H1 (cell line): Measurements from ENCODE around the gene SCYL1. TPM values are rescaled to one million over a fixed set of nuclear protein-coding genes. Genes with fewer than 3 reads are reported as not detected.

Experiments used
- BCL11A ChIP-seq, 2 experiments: IDR thresholded peaks; one replicate each; pipeline ENCODE4 v1.6.1; 2011; ENCODE audit warnings: low read depth in 2 of 2, low read length in 2 of 2, mild to moderate bottlenecking in 2 of 2
- polyA plus RNA-seq, 7 experiments: library from polyadenylated mRNA; depleted of rRNA in 3 of 7; stranded (reverse) in 5 of 7; unstranded in 2 of 7; fragments of >200 nt in 5 of 7; fragments of 200-250 nt in 2 of 7; gene quantifications; 1 replicate in 5 of 7; 2 replicates in 1 of 7; 4 replicates in 1 of 7; pipeline versions ENCODE4 v1.2.1 to v1.2.3, GENCODE V29; 2011 to 2013; ENCODE audit warnings: missing spikeins in 2 of 7, mixed read lengths in 2 of 7
- total RNA-seq: library from RNA; stranded (reverse); fragmentation: NEBNext Ultra II Directional; extraction: Animal tissue kit (Norgen Biotek cat#: 25700); gene quantifications from 2 replicates; pipeline ENCODE4 v1.2.1, GENCODE V29; 2021

The SCYL1 gene
- total and polyA plus RNA-seq, 2 of the 8 experiments (the other 6 are each of a cell fraction or from before 2014, with no cell fraction given): 59.8 to 77.7 TPM

DNA sequence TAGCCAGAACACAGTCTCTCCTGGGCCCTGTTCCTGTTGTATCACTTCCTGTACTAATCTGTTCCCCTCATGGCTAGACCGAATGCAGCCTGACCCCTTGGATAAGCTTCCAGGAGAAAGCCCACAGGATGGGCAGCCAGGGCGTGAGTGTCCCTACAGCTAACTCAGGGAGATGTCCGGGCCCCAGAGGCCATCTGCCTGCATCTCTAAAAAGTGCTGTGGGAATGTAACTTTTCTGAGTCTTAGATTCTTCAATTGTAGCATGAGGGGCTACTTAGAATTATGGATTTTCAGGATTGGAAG lies 33.8 kb upstream of the SCYL1 start (continued):
- no peak for TF ChIP-seq BCL11A (IDR thresholded peaks at IDR 0.05; ENCODE audit: low read depth in 2 of 2, low read length in 2 of 2)
